Loucy (cell line): ENCODE measurements around the gene ZNF385B.

Source experiments
- EZH2phosphoT487 ChIP-seq: fragments of 200-600 bp; IDR thresholded peaks from 2 replicates; pipeline ENCODE4 v1.6.1; 2018; ENCODE audit warnings: antibody characterized with exemption, mild to moderate bottlenecking, moderate library complexity, borderline replicate concordance
- TF ChIP-seq, protein P1 (sequence below): fragments of 200-600 bp; sonication (generic); conservative IDR thresholded peaks from 2 replicates; pipeline ENCODE4 v1.5.1; 2014; ENCODE audit warnings: mild to moderate bottlenecking, antibody characterized with exemption, low read length

DNA sequence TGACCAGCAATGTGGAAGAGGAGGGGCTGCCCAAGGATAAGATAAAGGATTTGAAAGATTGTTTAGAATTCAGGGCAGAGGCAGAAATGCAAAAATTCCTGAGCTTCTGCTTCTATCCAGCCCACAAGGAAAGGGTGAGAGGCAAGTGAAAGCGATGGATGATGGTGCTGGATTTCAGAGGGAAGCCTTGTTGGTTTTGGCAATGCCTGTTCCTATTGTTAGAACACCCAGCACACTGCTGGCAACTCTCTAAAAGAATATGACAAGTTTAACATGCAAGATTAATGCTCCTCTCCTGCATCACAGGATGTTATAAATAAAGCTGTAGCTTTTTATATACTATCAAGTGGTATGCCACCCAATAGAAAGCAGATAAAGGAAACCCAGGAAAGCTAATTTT is 92.6 kb downstream of the ZNF385B start:
- TF ChIP-seq, protein P1, sequence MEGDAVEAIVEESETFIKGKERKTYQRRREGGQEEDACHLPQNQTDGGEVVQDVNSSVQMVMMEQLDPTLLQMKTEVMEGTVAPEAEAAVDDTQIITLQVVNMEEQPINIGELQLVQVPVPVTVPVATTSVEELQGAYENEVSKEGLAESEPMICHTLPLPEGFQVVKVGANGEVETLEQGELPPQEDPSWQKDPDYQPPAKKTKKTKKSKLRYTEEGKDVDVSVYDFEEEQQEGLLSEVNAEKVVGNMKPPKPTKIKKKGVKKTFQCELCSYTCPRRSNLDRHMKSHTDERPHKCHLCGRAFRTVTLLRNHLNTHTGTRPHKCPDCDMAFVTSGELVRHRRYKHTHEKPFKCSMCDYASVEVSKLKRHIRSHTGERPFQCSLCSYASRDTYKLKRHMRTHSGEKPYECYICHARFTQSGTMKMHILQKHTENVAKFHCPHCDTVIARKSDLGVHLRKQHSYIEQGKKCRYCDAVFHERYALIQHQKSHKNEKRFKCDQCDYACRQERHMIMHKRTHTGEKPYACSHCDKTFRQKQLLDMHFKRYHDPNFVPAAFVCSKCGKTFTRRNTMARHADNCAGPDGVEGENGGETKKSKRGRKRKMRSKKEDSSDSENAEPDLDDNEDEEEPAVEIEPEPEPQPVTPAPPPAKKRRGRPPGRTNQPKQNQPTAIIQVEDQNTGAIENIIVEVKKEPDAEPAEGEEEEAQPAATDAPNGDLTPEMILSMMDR = no peak
- TF ChIP-seq EZH2phosphoT487 = no peak
